HG03108 (cell line): ENCODE measurements around the gene LRRK1.

Experiments used
- ATAC-seq: cut with Tn5 transposase; IDR thresholded peaks from one replicate; pipeline ENCODE4 v1.9.1; 2021; ENCODE audit warnings: moderate library complexity; ENCODE audit not compliant: unreplicated experiment

The LRRK1 gene, protein sequence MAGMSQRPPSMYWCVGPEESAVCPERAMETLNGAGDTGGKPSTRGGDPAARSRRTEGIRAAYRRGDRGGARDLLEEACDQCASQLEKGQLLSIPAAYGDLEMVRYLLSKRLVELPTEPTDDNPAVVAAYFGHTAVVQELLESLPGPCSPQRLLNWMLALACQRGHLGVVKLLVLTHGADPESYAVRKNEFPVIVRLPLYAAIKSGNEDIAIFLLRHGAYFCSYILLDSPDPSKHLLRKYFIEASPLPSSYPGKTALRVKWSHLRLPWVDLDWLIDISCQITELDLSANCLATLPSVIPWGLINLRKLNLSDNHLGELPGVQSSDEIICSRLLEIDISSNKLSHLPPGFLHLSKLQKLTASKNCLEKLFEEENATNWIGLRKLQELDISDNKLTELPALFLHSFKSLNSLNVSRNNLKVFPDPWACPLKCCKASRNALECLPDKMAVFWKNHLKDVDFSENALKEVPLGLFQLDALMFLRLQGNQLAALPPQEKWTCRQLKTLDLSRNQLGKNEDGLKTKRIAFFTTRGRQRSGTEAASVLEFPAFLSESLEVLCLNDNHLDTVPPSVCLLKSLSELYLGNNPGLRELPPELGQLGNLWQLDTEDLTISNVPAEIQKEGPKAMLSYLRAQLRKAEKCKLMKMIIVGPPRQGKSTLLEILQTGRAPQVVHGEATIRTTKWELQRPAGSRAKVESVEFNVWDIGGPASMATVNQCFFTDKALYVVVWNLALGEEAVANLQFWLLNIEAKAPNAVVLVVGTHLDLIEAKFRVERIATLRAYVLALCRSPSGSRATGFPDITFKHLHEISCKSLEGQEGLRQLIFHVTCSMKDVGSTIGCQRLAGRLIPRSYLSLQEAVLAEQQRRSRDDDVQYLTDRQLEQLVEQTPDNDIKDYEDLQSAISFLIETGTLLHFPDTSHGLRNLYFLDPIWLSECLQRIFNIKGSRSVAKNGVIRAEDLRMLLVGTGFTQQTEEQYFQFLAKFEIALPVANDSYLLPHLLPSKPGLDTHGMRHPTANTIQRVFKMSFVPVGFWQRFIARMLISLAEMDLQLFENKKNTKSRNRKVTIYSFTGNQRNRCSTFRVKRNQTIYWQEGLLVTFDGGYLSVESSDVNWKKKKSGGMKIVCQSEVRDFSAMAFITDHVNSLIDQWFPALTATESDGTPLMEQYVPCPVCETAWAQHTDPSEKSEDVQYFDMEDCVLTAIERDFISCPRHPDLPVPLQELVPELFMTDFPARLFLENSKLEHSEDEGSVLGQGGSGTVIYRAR (N-terminal part only)

DNA sequence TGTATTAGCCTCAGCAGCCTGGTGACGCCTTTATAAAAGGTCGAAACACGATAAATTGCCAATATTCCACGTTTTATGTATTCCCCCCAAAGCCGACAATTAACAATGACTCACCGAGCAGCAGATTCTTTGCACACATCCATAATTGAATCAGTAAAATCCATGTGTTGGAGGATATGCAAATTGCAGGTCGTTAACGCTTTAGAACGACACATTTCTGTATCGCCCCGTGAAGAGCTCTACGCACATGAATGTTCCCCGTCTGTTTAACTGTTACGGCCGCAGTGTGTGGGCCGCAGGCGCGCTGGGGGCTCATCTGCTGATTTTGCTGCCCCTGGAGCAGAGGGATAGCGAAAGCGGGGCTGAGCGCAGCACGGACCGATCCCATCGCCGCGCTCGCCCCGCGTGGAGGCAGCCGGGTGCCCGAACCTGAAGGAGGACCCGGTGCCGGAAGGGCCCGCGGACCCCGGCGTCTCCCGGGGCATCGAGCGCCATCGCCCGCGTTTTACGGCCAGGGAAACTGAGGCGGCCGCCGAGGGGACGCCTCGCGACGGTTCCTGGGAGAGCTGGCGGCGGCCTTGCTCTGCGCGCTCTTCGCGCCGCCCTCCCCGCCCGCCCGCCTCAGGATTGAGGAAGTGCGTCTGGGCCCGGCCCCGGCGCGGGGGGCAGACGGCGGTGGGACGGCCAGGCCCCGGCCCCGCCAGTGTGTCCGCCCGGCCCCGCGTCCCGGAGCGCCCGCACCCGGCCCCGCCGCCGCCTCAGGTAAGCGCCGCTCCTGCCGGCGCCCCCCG lies at the start of gene LRRK1:
Gene LRRK1 (plus strand): TSS at position 668 of the 791 bp plus-strand sequence. CDS start 5,276 bp downstream, outside the sequence.
- ATAC-seq: peak; percentile 23

DNA sequence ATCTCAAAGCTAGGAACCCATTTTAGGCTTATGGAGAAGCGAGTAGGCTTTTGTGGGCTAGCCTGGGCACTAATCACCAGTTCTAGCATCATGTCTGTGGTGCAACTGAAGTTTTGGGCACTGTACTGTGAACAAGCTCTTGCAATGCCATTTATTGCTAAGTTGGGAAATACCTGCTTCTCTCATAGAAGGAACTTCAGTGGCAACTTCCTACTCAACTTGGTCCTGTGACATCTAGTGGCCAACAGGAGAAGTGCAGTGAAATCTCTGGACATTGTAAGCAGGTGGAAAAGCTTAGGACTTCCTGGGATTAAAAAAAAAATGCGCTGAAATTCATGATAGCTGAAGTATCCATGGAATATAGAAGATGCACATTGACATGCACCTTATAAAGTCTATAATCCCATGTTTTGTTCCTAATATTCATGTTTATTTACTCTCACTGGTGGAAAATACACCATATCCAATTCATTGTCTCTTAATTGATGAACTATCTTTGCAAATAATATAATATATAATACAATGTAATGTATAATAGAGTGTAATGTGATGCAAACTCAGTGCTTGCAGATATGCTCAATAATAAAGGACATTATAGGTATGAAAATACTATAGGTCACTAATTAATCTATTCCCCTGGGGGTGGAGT lies 46.0 kb upstream of the LRRK1 start:
- no peak for ATAC-seq

DNA sequence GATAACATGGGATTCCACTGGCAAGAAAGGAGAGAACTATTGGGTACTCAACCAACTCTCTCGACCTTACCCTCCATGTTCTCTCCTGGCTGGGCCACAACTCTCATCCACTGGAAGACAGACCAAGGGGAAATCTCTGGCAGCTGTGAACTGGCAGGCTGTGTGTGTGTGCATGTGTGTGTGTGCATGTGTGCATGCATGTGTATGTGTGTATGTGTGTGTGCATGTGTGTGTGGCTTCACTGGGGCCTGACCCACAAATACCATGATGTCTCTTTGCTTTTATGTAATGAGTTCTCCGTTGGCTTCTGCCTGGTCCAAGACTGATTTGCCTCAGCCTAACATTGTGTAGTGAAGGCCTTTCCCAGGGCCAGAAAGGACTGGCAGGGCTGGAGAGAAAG lies 43.7 kb upstream of the LRRK1 start:
- ATAC-seq: no peak

DNA sequence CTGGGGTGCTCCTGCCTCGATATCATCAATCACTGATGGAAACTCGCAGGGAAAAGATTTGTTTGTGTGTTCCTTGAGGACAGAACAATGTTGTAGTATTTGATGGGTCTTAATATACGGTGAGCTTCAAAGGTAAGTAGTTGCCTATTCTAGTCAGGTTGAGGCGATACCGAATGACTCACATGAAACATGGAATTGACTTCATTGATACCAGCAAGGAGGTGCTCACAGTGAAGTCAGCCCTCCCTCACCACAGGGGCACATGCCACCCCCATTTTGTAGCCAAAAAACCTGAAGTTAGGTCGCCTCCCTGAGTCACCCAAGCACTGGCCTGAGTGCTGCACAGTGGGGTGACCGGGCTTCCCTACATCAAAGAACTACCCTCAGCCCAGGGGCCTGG lies 43.2 kb upstream of the LRRK1 start:
- ATAC-seq: no peak

DNA sequence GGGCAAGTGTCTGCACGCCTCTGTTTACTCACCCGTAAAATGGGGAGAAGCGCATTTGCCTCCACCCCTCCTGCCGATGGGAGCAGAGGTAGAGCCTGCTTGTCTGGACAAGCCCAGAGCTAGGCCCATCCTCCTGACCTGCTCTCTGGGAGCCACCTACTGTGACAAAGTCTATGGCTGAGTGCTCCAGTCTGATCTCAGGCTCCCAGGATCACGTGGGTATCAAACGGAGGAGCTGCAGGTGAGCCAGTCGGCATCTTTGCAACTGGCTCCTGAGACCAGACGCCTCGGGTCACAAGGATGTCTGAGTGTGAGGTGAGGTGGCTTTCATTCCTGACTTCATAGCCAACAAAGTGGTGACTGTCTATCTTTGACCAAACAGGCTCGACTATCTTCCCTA lies 41.6 kb upstream of the LRRK1 start:
- no peak for ATAC-seq

DNA sequence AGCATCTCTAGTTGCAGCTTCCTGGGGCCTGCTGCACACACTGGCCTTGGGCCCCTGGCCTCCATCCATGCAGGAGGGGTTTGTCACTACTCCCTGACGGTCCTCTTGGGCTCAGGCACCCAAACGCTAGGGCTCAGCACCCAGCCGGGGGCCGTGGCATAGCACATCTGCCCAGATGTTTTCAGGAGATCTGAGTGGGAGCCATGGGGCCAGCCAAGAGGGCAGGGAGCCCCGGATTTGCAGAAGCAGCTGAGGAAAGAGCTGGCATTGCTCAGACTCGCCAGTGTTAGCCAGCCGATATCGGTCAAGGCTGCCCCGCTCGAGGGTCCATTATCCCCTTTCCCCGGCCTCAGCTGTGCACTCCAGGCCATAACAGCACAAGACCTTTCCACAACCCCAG lies 41.0 kb upstream of the LRRK1 start:
- no peak for ATAC-seq

DNA sequence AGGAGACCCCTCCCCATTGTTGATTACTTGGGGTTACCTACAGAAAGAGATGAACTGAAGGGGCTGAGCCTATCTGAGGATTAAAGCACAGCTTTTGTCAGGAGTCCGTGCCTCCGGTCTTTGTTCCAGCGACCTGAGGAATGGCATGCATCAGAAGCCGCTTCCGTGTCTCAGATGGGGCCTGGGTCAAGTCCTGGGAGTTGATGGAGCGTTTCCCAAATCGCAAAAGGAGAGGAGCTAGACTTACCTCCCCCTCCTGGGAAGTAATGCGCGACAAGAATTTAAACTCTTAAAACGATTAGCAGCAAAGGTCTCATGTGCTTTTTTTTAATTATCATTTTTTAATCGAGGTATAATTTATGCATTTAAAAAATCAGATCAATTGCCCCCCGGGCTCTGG lies 40.5 kb upstream of the LRRK1 start:
- no peak for ATAC-seq

DNA sequence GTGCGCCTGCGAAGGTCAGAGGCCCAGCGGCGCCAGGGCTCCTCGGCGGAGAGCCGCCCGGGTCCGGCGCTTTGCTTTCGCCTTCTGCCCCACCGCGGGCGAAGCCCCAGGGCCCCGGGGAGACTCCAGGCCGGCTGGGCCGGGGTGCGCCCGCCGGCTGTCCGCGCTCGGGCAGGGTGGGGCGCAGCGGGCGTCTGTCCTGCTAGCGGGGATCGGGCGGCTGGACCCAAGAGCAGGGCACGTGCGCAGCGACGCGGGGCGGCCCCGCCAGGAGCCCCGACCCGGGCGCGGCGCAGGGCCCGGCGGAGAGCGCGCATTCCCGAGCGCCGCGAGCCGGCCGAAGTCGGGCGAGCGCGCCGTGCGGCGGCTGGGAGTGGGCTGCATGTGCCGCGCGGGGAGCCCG lies 40.1 kb upstream of the LRRK1 start:
- no peak for ATAC-seq

DNA sequence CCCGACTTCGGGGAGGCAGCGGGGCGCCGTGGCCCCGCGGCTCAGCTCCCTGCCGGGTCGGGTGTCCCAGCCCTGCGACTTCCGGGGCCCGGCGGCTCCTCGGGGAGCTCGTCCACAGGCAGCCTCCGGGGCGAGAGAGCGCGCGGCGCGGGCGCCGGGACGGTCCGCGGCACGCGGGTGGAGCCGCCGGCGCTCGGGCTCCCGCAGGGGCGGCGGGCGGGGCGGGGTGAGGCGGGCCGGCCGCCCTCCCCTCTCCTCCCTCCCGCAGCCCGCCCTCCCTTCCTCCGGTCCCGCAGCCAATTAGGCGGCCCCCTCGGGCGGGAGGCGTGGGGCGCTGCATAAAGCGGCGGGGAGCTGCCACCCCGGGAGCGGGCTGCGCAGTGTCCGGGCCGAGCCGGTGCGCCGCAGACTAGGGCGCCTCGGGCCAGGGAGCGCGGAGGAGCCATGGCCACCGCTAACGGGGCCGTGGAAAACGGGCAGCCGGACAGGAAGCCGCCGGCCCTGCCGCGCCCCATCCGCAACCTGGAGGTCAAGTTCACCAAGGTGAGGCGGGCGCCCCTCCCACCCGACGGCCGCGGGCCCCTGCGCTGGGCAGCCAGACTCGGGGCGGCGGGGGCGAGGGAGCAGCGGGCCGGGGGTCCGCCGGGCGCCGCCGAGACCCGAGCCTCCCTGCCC lies 39.6 kb upstream of the LRRK1 start, which contains the start of gene ALDH1A3:
Gene ALDH1A3 (plus strand): TSS at position 368 of the 675 bp plus-strand sequence. CDS start 77 bp downstream, at position 445.
- ATAC-seq: no peak

DNA sequence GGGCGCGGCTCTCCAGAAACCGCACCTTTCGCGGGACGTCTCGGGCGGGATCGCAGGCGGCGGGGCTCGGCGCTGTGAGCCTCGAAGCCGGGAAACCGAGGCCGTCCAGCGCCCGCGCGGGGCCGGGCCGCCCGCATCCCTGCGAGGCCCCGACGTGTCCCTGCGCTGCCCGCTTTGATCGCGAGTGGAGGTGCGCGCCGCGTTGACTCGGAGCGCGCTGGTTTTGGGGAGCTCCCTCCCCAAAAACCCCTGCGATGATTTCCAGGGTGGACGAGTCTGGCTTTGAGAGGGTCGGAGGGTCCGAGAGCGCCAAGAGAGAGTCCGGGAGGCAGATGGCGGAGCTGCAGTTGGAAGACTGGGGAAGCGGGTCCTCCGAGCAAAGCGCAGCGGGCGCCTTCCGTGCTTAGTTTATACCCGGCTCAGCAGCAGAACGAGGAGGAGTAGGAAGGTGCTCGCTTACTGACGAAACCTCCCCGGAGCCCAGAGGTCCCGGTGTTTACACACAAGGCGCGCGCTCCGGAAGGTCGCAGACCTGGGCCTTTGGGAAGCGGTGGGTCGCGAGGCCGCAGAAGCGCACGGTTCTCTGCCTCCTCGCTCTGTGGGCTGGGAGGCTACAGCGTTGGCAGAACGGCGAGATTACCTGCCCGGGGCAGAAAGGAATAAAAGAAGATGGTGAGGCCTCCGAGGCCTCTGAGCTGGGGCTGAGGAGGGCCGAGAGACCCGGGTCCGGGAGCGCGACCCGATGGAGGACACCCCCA lies 38.8 kb upstream of the LRRK1 start:
- no peak for ATAC-seq

DNA sequence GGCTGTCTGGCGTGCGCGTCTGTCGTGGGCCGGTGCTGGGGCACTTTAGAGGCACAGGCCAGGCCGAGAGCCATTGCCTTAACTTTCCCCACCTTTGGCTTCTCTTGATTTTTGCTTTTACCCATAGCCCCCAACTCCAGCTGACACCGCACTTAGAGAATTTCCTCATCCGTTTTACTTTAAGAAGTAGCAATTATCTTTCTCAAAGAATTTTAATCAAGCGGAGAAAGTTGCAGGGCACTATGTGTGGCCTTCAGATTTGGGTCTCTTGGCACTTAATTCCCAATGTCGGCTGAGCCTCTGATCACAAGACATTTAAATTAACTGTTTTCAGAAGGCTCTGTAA lies 38.3 kb upstream of the LRRK1 start:
- no peak for ATAC-seq

DNA sequence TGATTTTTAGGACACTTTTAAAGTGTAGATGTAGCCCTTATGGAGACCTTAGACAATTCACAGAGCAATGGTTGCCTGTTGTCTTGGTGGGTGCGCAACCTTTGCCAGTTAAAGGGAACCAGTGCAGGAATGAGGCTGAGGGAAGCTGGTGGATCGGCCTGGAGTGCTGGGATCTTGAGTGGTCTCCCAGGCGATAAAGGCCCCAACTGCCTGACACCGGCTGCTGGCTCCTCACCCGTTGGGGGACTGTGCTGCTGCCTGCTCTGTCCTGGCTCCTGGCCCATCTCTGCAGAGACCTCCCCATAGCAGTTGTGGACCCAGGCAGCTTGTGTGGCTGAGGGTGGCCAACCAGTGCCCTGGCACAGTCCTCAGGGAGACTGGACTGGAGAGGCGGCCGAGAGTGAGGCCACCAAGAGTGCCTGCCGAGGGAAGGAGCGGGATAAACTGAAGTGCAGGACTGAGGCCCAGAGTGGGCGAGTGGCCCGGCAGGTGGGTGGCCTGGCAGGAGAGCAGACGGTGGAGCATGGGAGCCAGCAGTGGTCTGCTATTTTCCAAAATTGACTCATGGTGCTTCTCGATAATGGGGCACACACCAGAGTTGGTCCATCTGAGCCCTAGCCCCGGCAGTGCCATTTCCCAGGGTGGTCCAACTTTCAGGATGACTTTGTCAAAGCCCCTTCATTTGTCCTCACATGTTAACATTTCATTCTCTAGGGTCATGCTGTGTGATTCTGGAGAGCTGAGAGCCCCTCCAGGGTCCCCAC lies 37.4 kb upstream of the LRRK1 start:
- no peak for ATAC-seq

DNA sequence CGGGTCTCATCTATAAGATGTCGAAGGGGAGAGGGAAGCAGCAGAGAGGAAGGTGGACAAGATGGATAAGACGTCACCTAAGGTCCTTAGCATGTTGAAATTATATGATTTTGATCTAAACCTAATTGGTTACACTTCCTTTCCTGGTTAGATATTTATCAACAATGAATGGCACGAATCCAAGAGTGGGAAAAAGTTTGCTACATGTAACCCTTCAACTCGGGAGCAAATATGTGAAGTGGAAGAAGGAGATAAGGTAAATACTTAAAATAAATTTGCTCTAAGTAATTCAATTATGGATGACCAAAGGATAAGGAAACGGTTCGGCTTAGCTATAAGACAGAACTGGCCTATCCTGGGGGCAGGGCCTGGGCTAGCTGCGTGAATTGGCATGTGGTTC lies 34.0 kb upstream of the LRRK1 start:
- ATAC-seq: no peak

DNA sequence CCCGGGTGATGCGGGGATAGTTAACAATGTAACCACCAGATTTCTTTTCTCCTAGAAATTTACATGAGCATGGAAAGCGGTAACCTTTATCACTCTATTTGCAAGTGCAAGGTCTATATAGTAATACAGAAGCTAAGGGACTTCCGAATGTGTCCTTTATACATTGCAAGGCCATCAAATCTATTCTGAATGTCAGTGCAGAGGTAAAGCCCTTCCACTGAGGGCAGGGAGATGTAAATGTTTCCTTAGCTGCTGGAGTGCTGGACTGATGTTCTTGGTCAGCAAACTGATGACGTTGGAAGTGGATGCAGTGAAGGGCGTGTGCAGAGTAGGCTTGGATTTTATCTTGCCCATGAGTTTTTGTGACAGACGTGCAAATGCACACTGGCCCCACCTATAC lies 33.3 kb upstream of the LRRK1 start:
- no peak for ATAC-seq

DNA sequence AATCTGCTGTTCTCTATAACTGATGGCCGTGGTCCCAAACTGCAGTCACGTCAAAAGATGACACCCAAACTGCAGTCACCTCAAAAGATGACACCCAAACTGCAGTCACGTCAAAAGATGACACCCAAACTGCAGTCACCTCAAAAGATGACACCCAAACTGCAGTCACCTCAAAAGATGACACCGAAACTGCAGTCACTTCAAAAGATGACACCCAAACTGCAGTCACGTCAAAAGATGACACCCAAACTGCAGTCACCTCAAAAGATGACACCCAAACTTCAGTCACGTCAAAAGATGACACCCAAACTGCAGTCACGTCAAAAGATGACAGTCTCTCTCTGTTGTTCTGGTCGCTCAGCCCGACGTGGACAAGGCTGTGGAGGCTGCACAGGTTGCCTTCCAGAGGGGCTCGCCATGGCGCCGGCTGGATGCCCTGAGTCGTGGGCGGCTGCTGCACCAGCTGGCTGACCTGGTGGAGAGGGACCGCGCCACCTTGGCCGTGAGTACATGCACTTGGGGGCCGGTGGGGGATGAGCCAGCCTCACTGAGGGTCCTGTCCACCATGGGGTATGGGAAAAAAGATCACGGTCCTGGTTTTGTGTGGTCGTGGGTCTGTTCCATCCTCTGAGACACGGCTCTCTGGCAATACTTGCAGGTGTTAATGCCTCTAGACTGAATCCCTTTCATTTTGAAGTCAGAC lies 31.8 kb upstream of the LRRK1 start:
- ATAC-seq: no peak

DNA sequence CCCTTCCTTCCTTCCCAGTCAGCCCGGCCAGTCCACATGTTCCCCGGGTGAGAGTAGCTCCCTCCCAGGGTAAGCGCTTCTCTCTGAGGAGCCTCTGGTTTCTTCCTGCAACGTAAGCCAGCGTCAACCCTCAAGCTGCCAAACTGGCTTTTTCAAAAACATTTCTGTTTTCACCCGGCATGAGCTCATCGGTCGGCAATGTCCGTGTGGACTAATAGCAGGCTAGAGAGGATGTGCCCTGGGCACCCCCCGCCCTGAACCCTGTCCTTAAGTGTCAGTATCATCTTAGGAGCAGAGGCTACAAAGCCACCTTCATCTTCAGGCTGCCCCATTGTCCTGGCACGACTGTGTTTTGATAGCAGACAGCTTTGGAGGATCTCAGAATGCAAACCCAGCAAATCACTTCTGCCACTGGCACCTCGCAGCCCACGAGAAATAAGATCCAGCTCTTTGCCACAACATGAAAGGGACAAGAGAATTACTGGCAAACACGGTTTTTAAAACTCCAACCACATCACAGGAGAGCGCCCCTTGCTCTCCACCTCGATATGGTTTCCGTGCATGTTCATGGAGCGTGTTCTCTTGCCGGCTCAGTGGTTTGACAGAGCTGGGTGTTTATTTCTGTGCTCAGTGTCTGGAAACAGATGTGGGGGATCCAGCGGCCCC lies 29.6 kb upstream of the LRRK1 start:
- ATAC-seq: no peak
